K562 (cell line): Measurements from ENCODE around the gene U2SURP. TPM values are rescaled to one million over a fixed set of nuclear protein-coding genes. Genes with fewer than 3 reads are reported as not detected.

ENCODE experiments used
- ATAC-seq: fragments of 200-7000 bp; cut with Tn5 transposase; 3 replicates; pipeline ENCODE4 v1.9.1; 2020; ENCODE audit warnings: moderate library complexity
- BruUV-seq: library from RNA; stranded (reverse); fragments of 400-500 nt; replicated peaks from 2 replicates; lab custom pipeline; 2021; lab: Mats Ljungman, UMichigan
- CTCF ChIA-PET: fragments of 300-600 bp; formaldehyde crosslinking; extraction: SDS; loops from one replicate; lab custom pipeline; 2021; ENCODE audit warnings: low intra/inter-chr PET ratio; lab: Yijun Ruan, JAX
- POLR2A ChIA-PET: fragments of 300-600, 350-650 bp; sonication (Branson Sonifier 250); formaldehyde crosslinking; extraction: SDS; loops from one replicate; lab custom pipeline; 2021; ENCODE audit warnings: antibody characterized with exemption, inconsistent platforms; lab: Yijun Ruan, JAX
- DNase-seq, 4 experiments: peaks; one replicate each; pipeline versions ENCODE4 v3.0.0 to v3.0.0-alpha.2; 2011 to 2018; ENCODE audit warnings: low spot score in 3 of 4, mixed read lengths in 3 of 4; ENCODE audit errors: extremely low read depth in 1 of 4
- FAIRE-seq: peaks from 2 replicates; lab custom pipeline; 2011; peaks lifted over from hg19 to GRCh38; lab: Jason Lieb, UNC
- H2AFZ ChIP-seq: 2 replicates; pipeline ENCODE4 v1.6.0; 2011; ENCODE audit warnings: low read depth, low read length, control low read depth, inconsistent platforms
- H3K27ac ChIP-seq: fragments of 200-600 bp; 3 replicates; pipeline ENCODE4 v1.8.0; 2011; ENCODE audit warnings: low read depth, mild to moderate bottlenecking, control low read depth, inconsistent platforms, low read length, moderate library complexity, mixed read lengths; ENCODE audit errors: extremely low read depth
- H3K27me3 ChIP-seq, 2 experiments: fragments of 300-600 bp in 1 of 2; 2 replicates in 1 of 2; 3 replicates in 1 of 2; pipeline versions ENCODE4 v1.6.0 to v1.8.0; 2011; ENCODE audit warnings: inconsistent platforms in 2 of 2, low read length in 2 of 2, mild to moderate bottlenecking in 1 of 2, mixed read lengths in 1 of 2, moderate library complexity in 1 of 2; ENCODE audit not compliant: control insufficient read depth in 2 of 2, insufficient read depth in 2 of 2
- H3K36me3 ChIP-seq: fragments of 300-600 bp; 3 replicates; pipeline ENCODE4 v1.8.0; 2011; ENCODE audit warnings: mild to moderate bottlenecking, low read length, inconsistent platforms; ENCODE audit not compliant: control insufficient read depth, insufficient read depth
- H3K4me1 ChIP-seq, 2 experiments: fragments of 200-600 bp in 1 of 2; replicated peaks in 1 of 2; 2 replicates in 1 of 2; 3 replicates in 1 of 2; pipeline versions ENCODE4 v1.5.1 to v1.8.0; 2011; ENCODE audit warnings: inconsistent platforms in 2 of 2, low read length in 2 of 2, mild to moderate bottlenecking in 1 of 2, mixed read lengths in 1 of 2, moderate library complexity in 1 of 2; ENCODE audit not compliant: control insufficient read depth in 2 of 2, insufficient read depth in 2 of 2
- H3K4me2 ChIP-seq: 2 replicates; pipeline ENCODE4 v1.6.1; 2011; ENCODE audit warnings: low read length, control low read depth, inconsistent platforms, mixed read lengths; ENCODE audit not compliant: insufficient read depth
- H3K4me3 ChIP-seq: fragments of 200-600 bp; sonication (generic), shearing (Covaris generic); 2 replicates; pipeline ENCODE4 v1.5.1; 2016; ENCODE audit warnings: control low read depth, inconsistent platforms
- H3K79me2 ChIP-seq: fragments of 200-600 bp; 3 replicates; pipeline ENCODE4 v1.8.0; 2011; ENCODE audit warnings: low read length, inconsistent platforms; ENCODE audit not compliant: control insufficient read depth, insufficient read depth
- H3K9ac ChIP-seq, 2 experiments: 2 replicates each; pipeline versions ENCODE4 v1.6.0 to v1.6.1; 2011; ENCODE audit warnings: low read depth in 2 of 2, low read length in 2 of 2, control low read depth in 1 of 2, inconsistent platforms in 1 of 2, mild to moderate bottlenecking in 1 of 2, mixed read lengths in 1 of 2; ENCODE audit not compliant: insufficient read depth in 1 of 2
- H3K9me1 ChIP-seq: one replicate; pipeline ENCODE4 v1.6.0; 2011; ENCODE audit warnings: inconsistent platforms, mild to moderate bottlenecking, low read length, moderate library complexity; ENCODE audit not compliant: control insufficient read depth, insufficient read depth
- H3K9me3 ChIP-seq: replicated peaks from 2 replicates; pipeline ENCODE4 v1.5.1; 2011; ENCODE audit warnings: low read depth, low read length, inconsistent platforms; ENCODE audit not compliant: control insufficient read depth, insufficient read depth
- H4K20me1 ChIP-seq: replicated peaks from 2 replicates; pipeline ENCODE4 v1.6.1; 2011; ENCODE audit warnings: low read length, inconsistent platforms, mixed read lengths; ENCODE audit not compliant: control insufficient read depth, insufficient read depth
- ATF7 ChIP-seq: fragments of 450-650 bp; IDR thresholded peaks from 2 replicates; pipeline ENCODE4 v1.7.1; 2014; ENCODE audit warnings: mild to moderate bottlenecking, moderate library complexity
- BCOR ChIP-seq: fragments of 450-650 bp; IDR thresholded peaks from 2 replicates; pipeline ENCODE4 v1.6.1; 2016
- DMBX1 ChIP-seq: fragments of 250-450 bp; sonication (Bioruptor Pico); IDR thresholded peaks from 2 replicates; pipeline ENCODE4 v1.8.0; 2022; ENCODE audit warnings: inconsistent platforms, mild to moderate bottlenecking, moderate library complexity, borderline replicate concordance
- ETV1 ChIP-seq: fragments of 450-650 bp; conservative IDR thresholded peaks from 2 replicates; pipeline ENCODE4 v1.6.1; 2016; ENCODE audit warnings: missing genetic modification characterization, control low read depth, low read depth, missing compliant biosample characterization
- NELFE ChIP-seq: IDR thresholded peaks from 2 replicates; pipeline ENCODE4 v1.6.1; 2011; ENCODE audit warnings: mild to moderate bottlenecking; ENCODE audit not compliant: insufficient read depth, insufficient read length
- NR2C2 ChIP-seq, 2 experiments: fragments of 200-800 bp in 1 of 2; sonication (Bioruptor generic) in 1 of 2; sonication (generic) in 1 of 2; formaldehyde crosslinking in 1 of 2; IDR thresholded peaks; 2 replicates each; pipeline versions ENCODE4 v1.6.1 to v1.8.0; 2016 to 2022; ENCODE audit warnings: mild to moderate bottlenecking in 1 of 2, missing compliant biosample characterization in 1 of 2, missing genetic modification characterization in 1 of 2, missing genetic modification reagents in 1 of 2
- RCOR1 ChIP-seq, 2 experiments: IDR thresholded peaks; 2 replicates each; pipeline ENCODE4 v1.6.1; 2012; ENCODE audit warnings: low read depth in 2 of 2, low read length in 2 of 2, borderline replicate concordance in 1 of 2, improper control_type of control experiment in 1 of 2
- SPI1 ChIP-seq: IDR thresholded peaks from 2 replicates; pipeline ENCODE4 v1.6.1; 2011; ENCODE audit warnings: low read depth, low read length, control low read depth, borderline replicate concordance
- SRF ChIP-seq, 2 experiments: fragments of 250-450, 450-650 bp in 1 of 2; sonication (Bioruptor Pico) in 1 of 2; sonication (generic) in 1 of 2; formaldehyde crosslinking; IDR thresholded peaks; 2 replicates each; pipeline versions ENCODE4 v1.5.0 to v1.5.1; 2020 to 2022; ENCODE audit warnings: mild to moderate bottlenecking in 1 of 2, missing genetic modification reagents in 1 of 2
- ZNF134 ChIP-seq: fragments of 250-450 bp; sonication (Bioruptor Pico); conservative IDR thresholded peaks from 2 replicates; pipeline ENCODE4 v1.4.0; 2020
- whole genome bisulfite sequencing: fragments of 100-300 bp; shearing (Covaris generic); methylation state at CpG from one replicate; pipeline ENCODE4 v1.1.6; 2016; ENCODE audit warnings: low coverage, mixed read lengths; ENCODE audit not compliant: insufficient coverage; ENCODE audit errors: missing lambda C conversion rate; 5-methylcytosine and 5-hydroxymethylcytosine counted together
- in situ Hi-C: fragments of 300-500 bp; cut with MboI; formaldehyde crosslinking; loops from 4 replicates; pipeline ENCODE4 v1.15.0; 2018; ENCODE audit warnings: inconsistent platforms, mixed read lengths
- intact Hi-C: fragments of 100-400 bp; cut with micrococcal nuclease; formaldehyde crosslinking; loops from 2 replicates; pipeline ENCODE4 v1.14.2; 2022
- polyA plus RNA-seq, 8 experiments: library from polyadenylated mRNA; depleted of rRNA in 4 of 8; stranded (reverse) in 5 of 8; unstranded in 3 of 8; fragments of >200 nt; fragmentation: Nextera tagmentation in 2 of 8; fragmentation: Illumina TruSeq in 1 of 8; extraction: Ambion mirVana in 2 of 8; extraction: Trizol in 1 of 8; gene quantifications; 2 replicates each; pipeline versions ENCODE4 v1.2.1 to v1.2.3, GENCODE V29; 2011 to 2014; ENCODE audit warnings: inconsistent platforms in 1 of 8, missing spikeins in 1 of 8
- total RNA-seq, 7 experiments: library from RNA; depleted of rRNA in 6 of 7; stranded (reverse); fragments of >200 nt in 6 of 7; fragmentation: Illumina TruSeq in 2 of 7; extraction: Trizol in 2 of 7; gene quantifications; 2 replicates each; pipeline versions ENCODE4 v1.2.1 to v1.2.3, GENCODE V29; 2011 to 2021; ENCODE audit warnings: low replicate concordance in 1 of 7
- TF ChIP-seq, protein P1 (sequence below), 3 experiments: IDR thresholded peaks in 2 of 3; conservative IDR thresholded peaks in 1 of 3; 2 replicates each; pipeline ENCODE4 v1.5.1; 2011 to 2012; ENCODE audit warnings: low read length in 3 of 3, mild to moderate bottlenecking in 3 of 3, control low read depth in 2 of 3, improper control_type of control experiment in 1 of 3, inconsistent platforms in 1 of 3, low read depth in 1 of 3, mixed read lengths in 1 of 3, moderate library complexity in 1 of 3; ENCODE audit not compliant: insufficient read depth in 2 of 3
- TF ChIP-seq, protein P2 (sequence below): fragments of 450-650 bp; formaldehyde crosslinking; IDR thresholded peaks from 2 replicates; pipeline ENCODE4 v1.4.0; 2020; ENCODE audit warnings: mild to moderate bottlenecking, moderate library complexity
- TF ChIP-seq, protein P3 (sequence below): fragments of 450-650 bp; IDR thresholded peaks from 2 replicates; pipeline ENCODE4 v1.6.1; 2018; ENCODE audit not compliant: partially characterized antibody

U2SURP gene
- total and polyA plus RNA-seq, 9 of the 15 experiments (the other 6 are each of a cell fraction or from before 2014, with no cell fraction given): 128 to 322 (median 191) TPM

DNA sequence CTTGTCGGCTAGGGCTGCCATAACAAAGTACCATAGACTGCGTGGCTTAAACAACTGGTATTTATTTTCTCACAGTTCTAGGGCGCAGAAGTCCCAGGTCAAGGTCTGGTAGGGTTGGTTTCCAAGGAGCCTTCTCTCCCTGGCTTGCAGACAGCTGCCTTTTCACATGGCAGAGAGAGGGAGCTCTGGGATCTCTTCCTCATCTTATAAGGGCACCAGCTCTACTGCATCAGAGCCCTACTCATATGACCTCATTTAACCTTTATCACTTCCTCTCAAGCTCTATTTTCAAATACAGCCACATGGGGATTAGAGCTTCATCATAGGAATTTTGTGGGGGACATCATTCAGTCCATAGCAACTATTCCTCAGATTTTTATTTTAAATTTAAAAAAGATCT lies 20.3 kb upstream of the U2SURP start:
- Histone ChIP-seq H2AFZ (peak overlapping the region; percentile 89), H3K9me3 (no peaks in the 10 kb centered on the region), H3K79me2 (no peaks in the 10 kb centered on the region), H3K4me2 (no peak overlapping the region), H3K9me1 (no peaks in the 10 kb centered on the region), H3K36me3 (no peaks in the 10 kb centered on the region), H4K20me1 (no peaks in the 10 kb centered on the region), H3K27me3 (no peaks in the 10 kb centered on the region), H3K27ac (no peak overlapping the region), H3K4me1 (peaks cover 3 to 38% of the 10 kb centered on the region in 2 experiments; a peak in 3 of 5 replicates), H3K9ac (no peak overlapping the region), H3K4me3 (no peak overlapping the region)
- intact Hi-C loops (no loop called here), in situ Hi-C loops (loop anchor here (5.0 kb wide), 1 partner anchor 49 kb away; no protein-coding TSS in a partner anchor)
- DNase-seq (peak in 1 of 4 experiments; percentile 43), ATAC-seq (0 out of 3 replicates have a peak, but pooled peaks have one; percentile 8), FAIRE-seq (peak; percentile 46)
- ChIA-PET CTCF (interaction anchor here (0.6 kb wide), 1 partner anchor 59 kb away, joined by 4 read pairs; no protein-coding TSS in a partner anchor), POLR2A (interaction anchor here (0.9 to 1.6 kb wide), 3 partner anchors 18 to 54 kb away, joined by 4 to 12 read pairs (median 4); partner anchors contain the start of gene U2SURP)
- WGBS: 54% methylated on average over 3 of the region's 3 CpGs
- no TSS peak for BruUV-seq
- TF ChIP-seq, protein P1, sequence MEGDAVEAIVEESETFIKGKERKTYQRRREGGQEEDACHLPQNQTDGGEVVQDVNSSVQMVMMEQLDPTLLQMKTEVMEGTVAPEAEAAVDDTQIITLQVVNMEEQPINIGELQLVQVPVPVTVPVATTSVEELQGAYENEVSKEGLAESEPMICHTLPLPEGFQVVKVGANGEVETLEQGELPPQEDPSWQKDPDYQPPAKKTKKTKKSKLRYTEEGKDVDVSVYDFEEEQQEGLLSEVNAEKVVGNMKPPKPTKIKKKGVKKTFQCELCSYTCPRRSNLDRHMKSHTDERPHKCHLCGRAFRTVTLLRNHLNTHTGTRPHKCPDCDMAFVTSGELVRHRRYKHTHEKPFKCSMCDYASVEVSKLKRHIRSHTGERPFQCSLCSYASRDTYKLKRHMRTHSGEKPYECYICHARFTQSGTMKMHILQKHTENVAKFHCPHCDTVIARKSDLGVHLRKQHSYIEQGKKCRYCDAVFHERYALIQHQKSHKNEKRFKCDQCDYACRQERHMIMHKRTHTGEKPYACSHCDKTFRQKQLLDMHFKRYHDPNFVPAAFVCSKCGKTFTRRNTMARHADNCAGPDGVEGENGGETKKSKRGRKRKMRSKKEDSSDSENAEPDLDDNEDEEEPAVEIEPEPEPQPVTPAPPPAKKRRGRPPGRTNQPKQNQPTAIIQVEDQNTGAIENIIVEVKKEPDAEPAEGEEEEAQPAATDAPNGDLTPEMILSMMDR (IDR thresholded peaks at IDR 0.05 in 2 of 3, conservative IDR thresholded peaks at IDR 0.05 in 1 of 3; ENCODE audit: insufficient read depth in 2 of 3, low read depth in 1 of 3, low read length in 3 of 3): peak in 1 of 3 experiments; percentile 30; a peak in 1 of 6 replicates
- TF ChIP-seq SRF (CRISPR knock-in tag; IDR thresholded peaks at IDR 0.05) (0 out of 4 replicates have a peak, but pooled peaks of 1 of the 2 experiments have one; percentile 14), NELFE (no peak), SPI1 (peak; percentile 68; the same call in 1 of the 2 replicates), ETV1 (tag) (0 out of 2 replicates have a peak, but pooled peaks have one; percentile 15), DMBX1 (CRISPR knock-in tag) (0 out of 2 replicates have a peak, but pooled peaks have one; percentile 43), ZNF134 (CRISPR knock-in tag) (no peak), BCOR (no peak), NR2C2 (CRISPR knock-in tag; IDR thresholded peaks at IDR 0.05) (no peak), NR2C2 (tag; IDR thresholded peaks at IDR 0.05) (peak; percentile 47; the same call in 1 of the 2 replicates), RCOR1 (IDR thresholded peaks at IDR 0.05; ENCODE audit: borderline replicate concordance in 1 of 2, low read depth in 2 of 2, low read length in 2 of 2) (peak in 1 of 2 experiments; percentile 47; a peak in 1 of 4 replicates), ATF7 (0 out of 2 replicates have a peak, but pooled peaks have one; percentile 22)
- TF ChIP-seq, protein P2, sequence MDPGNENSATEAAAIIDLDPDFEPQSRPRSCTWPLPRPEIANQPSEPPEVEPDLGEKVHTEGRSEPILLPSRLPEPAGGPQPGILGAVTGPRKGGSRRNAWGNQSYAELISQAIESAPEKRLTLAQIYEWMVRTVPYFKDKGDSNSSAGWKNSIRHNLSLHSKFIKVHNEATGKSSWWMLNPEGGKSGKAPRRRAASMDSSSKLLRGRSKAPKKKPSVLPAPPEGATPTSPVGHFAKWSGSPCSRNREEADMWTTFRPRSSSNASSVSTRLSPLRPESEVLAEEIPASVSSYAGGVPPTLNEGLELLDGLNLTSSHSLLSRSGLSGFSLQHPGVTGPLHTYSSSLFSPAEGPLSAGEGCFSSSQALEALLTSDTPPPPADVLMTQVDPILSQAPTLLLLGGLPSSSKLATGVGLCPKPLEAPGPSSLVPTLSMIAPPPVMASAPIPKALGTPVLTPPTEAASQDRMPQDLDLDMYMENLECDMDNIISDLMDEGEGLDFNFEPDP (CRISPR knock-in tag): no peak
- TF ChIP-seq, protein P3, sequence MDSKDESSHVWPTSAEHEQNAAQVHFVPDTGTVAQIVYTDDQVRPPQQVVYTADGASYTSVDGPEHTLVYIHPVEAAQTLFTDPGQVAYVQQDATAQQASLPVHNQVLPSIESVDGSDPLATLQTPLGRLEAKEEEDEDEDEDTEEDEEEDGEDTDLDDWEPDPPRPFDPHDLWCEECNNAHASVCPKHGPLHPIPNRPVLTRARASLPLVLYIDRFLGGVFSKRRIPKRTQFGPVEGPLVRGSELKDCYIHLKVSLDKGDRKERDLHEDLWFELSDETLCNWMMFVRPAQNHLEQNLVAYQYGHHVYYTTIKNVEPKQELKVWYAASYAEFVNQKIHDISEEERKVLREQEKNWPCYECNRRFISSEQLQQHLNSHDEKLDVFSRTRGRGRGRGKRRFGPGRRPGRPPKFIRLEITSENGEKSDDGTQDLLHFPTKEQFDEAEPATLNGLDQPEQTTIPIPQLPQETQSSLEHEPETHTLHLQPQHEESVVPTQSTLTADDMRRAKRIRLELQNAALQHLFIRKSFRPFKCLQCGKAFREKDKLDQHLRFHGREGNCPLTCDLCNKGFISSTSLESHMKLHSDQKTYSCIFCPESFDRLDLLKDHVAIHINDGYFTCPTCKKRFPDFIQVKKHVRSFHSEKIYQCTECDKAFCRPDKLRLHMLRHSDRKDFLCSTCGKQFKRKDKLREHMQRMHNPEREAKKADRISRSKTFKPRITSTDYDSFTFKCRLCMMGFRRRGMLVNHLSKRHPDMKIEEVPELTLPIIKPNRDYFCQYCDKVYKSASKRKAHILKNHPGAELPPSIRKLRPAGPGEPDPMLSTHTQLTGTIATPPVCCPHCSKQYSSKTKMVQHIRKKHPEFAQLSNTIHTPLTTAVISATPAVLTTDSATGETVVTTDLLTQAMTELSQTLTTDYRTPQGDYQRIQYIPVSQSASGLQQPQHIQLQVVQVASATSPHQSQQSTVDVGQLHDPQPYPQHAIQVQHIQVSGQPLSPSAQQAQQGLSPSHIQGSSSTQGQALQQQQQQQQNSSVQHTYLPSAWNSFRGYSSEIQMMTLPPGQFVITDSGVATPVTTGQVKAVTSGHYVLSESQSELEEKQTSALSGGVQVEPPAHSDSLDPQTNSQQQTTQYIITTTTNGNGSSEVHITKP: no peak
